CD14-positive monocyte (primary cell): Measurements from ENCODE around the gene LRRC47. TPM values are rescaled to one million over a fixed set of nuclear protein-coding genes. Genes with fewer than 3 reads are reported as not detected.

Experiments used
- DNase-seq, 3 donors: peaks; one replicate each; pipeline ENCODE4 v3.0.0-alpha.2; 2011 to 2022
- H2AFZ ChIP-seq: 2 replicates; pipeline ENCODE4 v1.6.0; 2012; ENCODE audit warnings: mild to moderate bottlenecking, low read depth, low read length, inconsistent platforms; ENCODE audit not compliant: insufficient read depth, poor library complexity, severe bottlenecking
- H3K27ac ChIP-seq, 2 donors: 1 replicate in 1 of 2; 2 replicates in 1 of 2; pipeline ENCODE4 v1.5.1; 2012 to 2013; ENCODE audit warnings: low read length in 2 of 2, control low read depth in 1 of 2, inconsistent platforms in 1 of 2, low read depth in 1 of 2, mild to moderate bottlenecking in 1 of 2
- H3K27me3 ChIP-seq, 2 donors: one replicate each; pipeline versions ENCODE4 v1.6.0 to v1.6.1; 2011 to 2013; ENCODE audit warnings: low read length in 2 of 2; ENCODE audit not compliant: control insufficient read depth in 2 of 2, insufficient read depth in 2 of 2
- H3K36me3 ChIP-seq, 2 donors: replicated peaks in 1 of 2; 1 replicate in 1 of 2; 2 replicates in 1 of 2; pipeline versions ENCODE4 v1.5.1 to v1.6.1; 2012 to 2013; ENCODE audit warnings: low read length in 2 of 2, control low read depth in 1 of 2, inconsistent platforms in 1 of 2, mild to moderate bottlenecking in 1 of 2; ENCODE audit not compliant: insufficient read depth in 2 of 2, control insufficient read depth in 1 of 2
- H3K4me1 ChIP-seq, 2 donors: 1 replicate in 1 of 2; 2 replicates in 1 of 2; pipeline versions ENCODE4 v1.5.1 to v1.6.1; 2012 to 2013; ENCODE audit warnings: low read length in 2 of 2, control low read depth in 1 of 2, inconsistent platforms in 1 of 2, mild to moderate bottlenecking in 1 of 2, moderate library complexity in 1 of 2; ENCODE audit not compliant: insufficient read depth in 2 of 2, control insufficient read depth in 1 of 2
- H3K4me2 ChIP-seq: replicated peaks from 2 replicates; pipeline ENCODE3; 2012; ENCODE audit warnings: low read length, moderate library complexity, mild to moderate bottlenecking; ENCODE audit not compliant: poor library complexity, severe bottlenecking; ENCODE audit errors: extremely low read depth
- H3K4me3 ChIP-seq, 3 experiments: fragments of 200-600 bp in 1 of 3; sonication (generic) in 1 of 3; replicated peaks in 1 of 3; 1 replicate in 2 of 3; 2 replicates in 1 of 3; pipeline ENCODE4 v1.5.1; 2011 to 2013; ENCODE audit warnings: low read length in 3 of 3, mild to moderate bottlenecking in 3 of 3, control low read depth in 2 of 3, low read depth in 2 of 3, inconsistent platforms in 1 of 3, moderate library complexity in 1 of 3
- H3K79me2 ChIP-seq: 2 replicates; pipeline ENCODE4 v1.6.0; 2012; ENCODE audit warnings: mild to moderate bottlenecking, control low read depth, inconsistent platforms, low read length, moderate library complexity; ENCODE audit not compliant: insufficient read depth
- H3K9ac ChIP-seq: 2 replicates; pipeline ENCODE4 v1.6.0; 2017; ENCODE audit warnings: low read length, mild to moderate bottlenecking; ENCODE audit not compliant: insufficient read depth, poor library complexity, severe bottlenecking
- H3K9me3 ChIP-seq, 2 donors: replicated peaks in 1 of 2; 1 replicate in 1 of 2; 2 replicates in 1 of 2; pipeline versions ENCODE4 v1.5.1 to v1.6.1; 2012 to 2013; ENCODE audit warnings: low read length in 2 of 2, control low read depth in 1 of 2; ENCODE audit not compliant: control insufficient read depth in 1 of 2, insufficient read depth in 1 of 2
- H4K20me1 ChIP-seq: 2 replicates; pipeline ENCODE4 v1.6.0; 2012; ENCODE audit warnings: mild to moderate bottlenecking, low read length, control low read depth, moderate library complexity; ENCODE audit not compliant: insufficient read depth
- H3K27ac Mint-ChIP-seq, 7 donors: one replicate each; pipeline ENCODE4 v1.8.0; 2020; ENCODE audit warnings: mild to moderate bottlenecking in 7 of 7, mixed read lengths in 7 of 7, moderate library complexity in 6 of 7, inconsistent platforms in 2 of 7
- H3K27me3 Mint-ChIP-seq, 3 donors: one replicate each; pipeline ENCODE4 v1.8.0; 2021 to 2022; ENCODE audit warnings: low read depth in 3 of 3, mild to moderate bottlenecking in 3 of 3, mixed read lengths in 3 of 3, moderate library complexity in 3 of 3, inconsistent platforms in 1 of 3
- H3K36me3 Mint-ChIP-seq, 2 donors: one replicate each; pipeline ENCODE4 v1.8.0; 2020; ENCODE audit warnings: mixed read lengths in 2 of 2, inconsistent platforms in 1 of 2, mild to moderate bottlenecking in 1 of 2
- H3K4me1 Mint-ChIP-seq: one replicate; pipeline ENCODE4 v1.8.0; 2020; ENCODE audit warnings: mild to moderate bottlenecking, mixed read lengths
- H3K4me3 Mint-ChIP-seq, 2 donors: one replicate each; pipeline ENCODE4 v1.8.0; 2020; ENCODE audit warnings: mild to moderate bottlenecking in 2 of 2, mixed read lengths in 2 of 2, moderate library complexity in 1 of 2
- H3K9me3 Mint-ChIP-seq, 7 donors: one replicate each; pipeline ENCODE4 v1.8.0; 2020 to 2022; ENCODE audit warnings: mixed read lengths in 7 of 7, mild to moderate bottlenecking in 6 of 7, moderate library complexity in 6 of 7, inconsistent platforms in 2 of 7
- WGBS: methylation state at CpG from one replicate; pipeline ENCODE4 v1.1.5; 2013; ENCODE audit warnings: missing lambda C conversion rate; ENCODE audit not compliant: insufficient coverage; 5-methylcytosine and 5-hydroxymethylcytosine counted together
- intact Hi-C, 2 donors: fragments of 100-400 bp; cut with micrococcal nuclease; formaldehyde crosslinking; loops; one replicate each; pipeline versions ENCODE4 v1.15.0 to v1.15.1; 2023
- polyA plus RNA-seq, 3 donors: library from polyadenylated mRNA; depleted of rRNA in 1 of 3; unstranded in 2 of 3; stranded (reverse) in 1 of 3; fragments of 300-500 nt in 2 of 3; fragments of >200 nt in 1 of 3; fragmentation: Illumina TruSeq in 2 of 3; gene quantifications; 1 replicate in 2 of 3; 2 replicates in 1 of 3; pipeline ENCODE4 v1.2.3, GENCODE V29; 2012 to 2021
- TF ChIP-seq, protein P1 (sequence below): fragments of 200-600 bp; IDR thresholded peaks from one replicate; pipeline ENCODE4 v1.8.0; 2022; ENCODE audit warnings: antibody characterized with exemption, mild to moderate bottlenecking

Gene LRRC47
- polyA plus RNA-seq, 3 donors = 17.8 to 24.8 (median 18.0) TPM

GRCh38 chr1:3836421-3836820 lies 40.1 kb upstream of the LRRC47 start:
- Histone ChIP-seq H3K9ac (no peak overlapping the region), H3K4me1 (no peaks in the 10 kb centered on the region), H3K9me3 (peaks cover 16 to 23% of the 10 kb centered on the region in 2 donors), H4K20me1 (no peaks in the 10 kb centered on the region), H3K36me3 (peaks cover 65 to 96% of the 10 kb centered on the region in 2 donors), H3K79me2 (no peaks in the 10 kb centered on the region), H3K27me3 (no peaks in the 10 kb centered on the region), H3K4me2 (no peak overlapping the region), H3K27ac (no peak overlapping the region), H3K4me3 (no peak overlapping the region), H2AFZ (no peak overlapping the region)
- H3K36me3 Mint-ChIP-seq = peaks cover 76 to 86% of the 10 kb centered on the region in 2 donors
- H3K4me3 Mint-ChIP-seq = no peak overlapping the region
- H3K27ac Mint-ChIP-seq = no peak overlapping the region
- TF ChIP-seq, protein P1, sequence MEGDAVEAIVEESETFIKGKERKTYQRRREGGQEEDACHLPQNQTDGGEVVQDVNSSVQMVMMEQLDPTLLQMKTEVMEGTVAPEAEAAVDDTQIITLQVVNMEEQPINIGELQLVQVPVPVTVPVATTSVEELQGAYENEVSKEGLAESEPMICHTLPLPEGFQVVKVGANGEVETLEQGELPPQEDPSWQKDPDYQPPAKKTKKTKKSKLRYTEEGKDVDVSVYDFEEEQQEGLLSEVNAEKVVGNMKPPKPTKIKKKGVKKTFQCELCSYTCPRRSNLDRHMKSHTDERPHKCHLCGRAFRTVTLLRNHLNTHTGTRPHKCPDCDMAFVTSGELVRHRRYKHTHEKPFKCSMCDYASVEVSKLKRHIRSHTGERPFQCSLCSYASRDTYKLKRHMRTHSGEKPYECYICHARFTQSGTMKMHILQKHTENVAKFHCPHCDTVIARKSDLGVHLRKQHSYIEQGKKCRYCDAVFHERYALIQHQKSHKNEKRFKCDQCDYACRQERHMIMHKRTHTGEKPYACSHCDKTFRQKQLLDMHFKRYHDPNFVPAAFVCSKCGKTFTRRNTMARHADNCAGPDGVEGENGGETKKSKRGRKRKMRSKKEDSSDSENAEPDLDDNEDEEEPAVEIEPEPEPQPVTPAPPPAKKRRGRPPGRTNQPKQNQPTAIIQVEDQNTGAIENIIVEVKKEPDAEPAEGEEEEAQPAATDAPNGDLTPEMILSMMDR = no peak
- peaks cover 0 to 1% (median 0%) of the 10 kb centered on the region in 3 donors for H3K27me3 Mint-ChIP-seq
- H3K9me3 Mint-ChIP-seq = peaks cover 15 to 24% (median 18%) of the 10 kb centered on the region in 7 donors
- intact Hi-C loops = no loop called here
- 88% methylated on average over 3 of the region's 11 CpGs for WGBS
- DNase-seq = no peak
- H3K4me1 Mint-ChIP-seq = no peaks in the 10 kb centered on the region

- TF ChIP-seq, protein P1 = no peak
- H3K4me3 Mint-ChIP-seq = no peak overlapping the region
- no peak overlapping the region for H3K4me2 ChIP-seq
These were observed 38.4 kb upstream of the LRRC47 start for GRCh38 chr1:3834701-3835100.

More at GRCh38 chr1:3834701-3835100, 38.4 kb upstream of the LRRC47 start:
- no peak overlapping the region for H2AFZ ChIP-seq
- H4K20me1 ChIP-seq = no peaks in the 10 kb centered on the region
- no peak overlapping the region for H3K9ac ChIP-seq
- Mint-ChIP-seq H3K36me3 (peaks cover 77 to 83% of the 10 kb centered on the region in 2 donors), H3K27me3 (peaks cover 0 to 1% (median 0%) of the 10 kb centered on the region in 3 donors), H3K9me3 (peaks cover 15 to 23% (median 18%) of the 10 kb centered on the region in 7 donors), H3K4me1 (no peaks in the 10 kb centered on the region), H3K27ac (no peak overlapping the region)
- no peaks in the 10 kb centered on the region for H3K79me2 ChIP-seq
- no peaks in the 10 kb centered on the region for H3K27me3 ChIP-seq
- no peak overlapping the region for H3K27ac ChIP-seq
- peaks cover 67 to 97% of the 10 kb centered on the region in 2 donors for H3K36me3 ChIP-seq
- H3K9me3 ChIP-seq = peaks cover 16 to 23% of the 10 kb centered on the region in 2 donors
- no peak for DNase-seq
- 100% methylated on average over 10 of the region's 10 CpGs for WGBS
- intact Hi-C loops = no loop called here
- H3K4me3 ChIP-seq = no peak overlapping the region
- no peaks in the 10 kb centered on the region for H3K4me1 ChIP-seq
